DMS53 (cell line): ENCODE data around the gene IFNL3.
"Not testable (repeated sequence)": the region's sequence is repeated elsewhere in the genome, so short reads cannot be mapped to it uniquely, and the experiment has no call there.

Experiments
- DNase-seq: peaks from one replicate; lab custom pipeline; 2025; lab: John Stamatoyannopoulos, UW

The IFNL3 gene

DNA sequence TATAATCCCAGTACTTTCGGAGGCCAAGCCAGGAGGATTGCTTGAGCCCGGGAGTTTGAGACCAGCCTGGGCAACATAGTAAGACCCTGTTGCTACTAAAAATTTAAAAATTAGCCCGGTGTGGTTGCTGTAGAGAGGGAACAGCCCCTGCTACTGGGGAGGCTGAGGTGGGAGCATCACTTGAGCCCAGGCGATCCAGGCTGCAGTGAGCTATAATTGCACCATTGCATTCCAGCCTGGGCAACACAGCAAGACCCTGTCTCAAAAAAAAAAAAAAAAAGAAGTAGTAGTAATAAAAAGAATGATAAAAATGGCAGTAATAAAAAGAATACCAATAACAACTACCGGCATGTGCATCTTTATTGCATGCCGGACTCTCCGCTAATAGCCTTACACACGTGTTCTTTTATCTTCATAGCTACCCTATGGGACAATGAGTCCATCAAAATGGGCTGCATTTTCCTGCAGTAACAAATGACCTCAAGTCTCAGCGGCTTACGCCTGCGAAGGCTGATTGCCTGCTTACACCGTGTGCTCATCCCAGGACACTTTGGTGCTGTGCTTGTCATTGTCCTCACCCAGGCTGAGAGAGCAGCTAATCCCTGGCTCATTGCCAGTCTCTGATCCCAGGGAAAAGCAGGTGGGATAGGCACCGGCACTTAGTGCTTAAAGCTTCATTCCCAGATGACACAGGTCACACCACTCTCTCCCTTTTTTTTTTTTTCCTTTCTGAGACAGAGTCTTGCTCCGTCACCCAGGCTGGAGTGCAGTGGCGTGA, 26.4 kb downstream of the IFNL3 start:
- peak; percentile 38 for DNase-seq

DNA sequence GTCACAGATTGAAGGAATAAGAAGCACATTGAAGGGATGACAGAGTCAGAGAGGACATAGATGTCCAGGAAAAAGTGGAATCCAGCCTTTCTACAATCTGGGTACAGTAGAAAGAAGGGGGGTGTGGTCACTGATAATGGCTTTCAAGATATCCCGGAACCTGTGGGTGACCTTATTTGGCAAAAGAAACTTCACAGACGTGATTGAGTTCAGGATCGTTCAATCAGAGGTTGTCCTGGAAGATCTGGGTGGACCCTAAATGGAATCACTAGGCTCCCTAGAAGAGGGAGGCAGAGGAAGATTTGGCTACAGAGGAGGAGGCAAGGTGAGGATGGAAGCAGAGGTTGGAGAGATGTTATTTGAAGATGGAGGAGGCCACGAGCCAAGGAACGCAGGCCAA, 27.7 kb downstream of the IFNL3 start:
- DNase-seq: no peak

DNA sequence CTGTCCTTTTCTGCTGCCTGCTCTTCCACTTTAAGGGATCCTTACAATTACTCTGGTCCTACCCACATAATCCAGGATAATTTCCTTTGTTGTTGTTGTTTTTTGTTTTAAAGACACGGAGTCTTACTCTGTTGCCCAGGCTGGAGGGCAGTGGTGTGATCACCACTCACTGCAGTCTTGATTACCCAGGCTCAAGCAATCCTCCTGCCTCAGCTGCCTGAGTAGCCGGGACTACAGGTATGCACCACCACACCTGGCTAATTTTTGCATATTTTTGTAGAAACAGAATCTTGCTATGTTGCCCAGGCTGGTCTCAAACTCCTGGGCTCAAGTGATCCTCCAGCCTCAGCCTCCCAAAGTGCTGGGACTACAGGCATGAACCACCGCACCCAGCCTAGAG, 29.5 kb downstream of the IFNL3 start:
- not testable (repeated sequence) for DNase-seq

DNA sequence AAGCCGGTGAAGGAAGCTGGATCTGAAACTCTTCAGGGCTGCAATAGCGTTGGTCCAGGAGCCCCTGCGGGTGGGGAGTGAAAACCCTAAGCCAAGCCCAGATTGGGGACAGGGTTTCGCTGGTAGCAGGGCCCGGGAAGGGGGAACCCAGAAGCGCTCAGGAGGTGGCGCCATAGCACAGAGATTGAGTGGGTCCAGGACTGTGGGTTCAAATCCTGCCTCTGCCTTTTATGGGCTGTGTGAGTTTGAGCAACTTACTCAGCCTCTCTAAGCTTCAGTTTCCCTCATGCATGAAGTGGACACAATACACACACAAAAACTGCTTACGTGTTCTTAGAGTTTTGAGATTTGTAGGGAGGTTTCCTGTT, 32.4 kb downstream of the IFNL3 start:
- DNase-seq: peak; percentile 45

DNA sequence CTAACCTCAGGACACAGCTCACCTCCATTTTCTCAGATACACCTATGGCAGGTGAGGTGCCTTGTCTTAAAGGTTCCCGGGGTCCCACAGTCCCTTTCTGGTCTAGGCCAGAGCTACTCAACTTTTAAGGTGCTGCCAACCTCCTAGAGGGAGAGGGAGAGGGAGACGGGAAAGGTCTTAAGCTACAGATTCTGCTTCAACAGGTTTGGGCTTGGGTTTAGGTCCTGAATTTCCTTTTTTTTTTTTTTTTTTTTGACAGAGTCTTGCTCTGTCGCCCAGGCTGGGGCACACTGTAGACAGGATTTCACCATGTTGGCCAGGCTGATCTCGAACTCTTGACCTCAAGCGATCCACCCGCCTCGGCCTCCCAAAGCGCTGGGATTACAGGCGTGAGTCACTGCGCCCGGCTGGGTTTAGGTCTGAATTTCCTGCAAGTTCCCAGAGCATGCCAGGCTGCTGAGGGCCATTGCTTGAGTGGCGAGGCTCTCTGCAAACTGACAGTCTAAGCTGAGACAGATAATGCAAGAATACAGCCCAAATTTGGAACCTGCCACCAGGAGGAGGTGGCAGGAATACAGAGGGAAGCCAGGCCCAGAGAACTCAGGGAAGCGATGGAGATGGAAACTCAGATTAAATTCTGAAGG, 33.0 kb downstream of the IFNL3 start:
- no peak for DNase-seq

DNA sequence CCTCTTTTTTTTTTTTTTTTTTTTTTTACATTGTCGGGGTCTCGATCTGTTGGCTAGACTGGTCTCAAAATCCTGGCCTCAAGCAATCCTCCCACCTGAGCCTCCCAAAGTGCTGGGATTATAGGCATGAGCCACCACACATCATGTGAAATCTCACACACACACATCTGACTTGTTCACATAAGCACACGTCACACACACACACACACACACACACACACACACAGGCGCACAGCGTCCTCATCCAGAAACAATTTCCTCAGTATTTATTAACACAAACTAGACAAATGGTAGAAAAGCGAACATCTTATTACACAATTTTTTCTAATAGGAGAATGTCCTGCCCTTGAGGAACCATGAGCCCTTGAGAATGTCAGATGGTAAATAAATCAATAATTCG, 35.6 kb downstream of the IFNL3 start:
- no peak for DNase-seq

DNA sequence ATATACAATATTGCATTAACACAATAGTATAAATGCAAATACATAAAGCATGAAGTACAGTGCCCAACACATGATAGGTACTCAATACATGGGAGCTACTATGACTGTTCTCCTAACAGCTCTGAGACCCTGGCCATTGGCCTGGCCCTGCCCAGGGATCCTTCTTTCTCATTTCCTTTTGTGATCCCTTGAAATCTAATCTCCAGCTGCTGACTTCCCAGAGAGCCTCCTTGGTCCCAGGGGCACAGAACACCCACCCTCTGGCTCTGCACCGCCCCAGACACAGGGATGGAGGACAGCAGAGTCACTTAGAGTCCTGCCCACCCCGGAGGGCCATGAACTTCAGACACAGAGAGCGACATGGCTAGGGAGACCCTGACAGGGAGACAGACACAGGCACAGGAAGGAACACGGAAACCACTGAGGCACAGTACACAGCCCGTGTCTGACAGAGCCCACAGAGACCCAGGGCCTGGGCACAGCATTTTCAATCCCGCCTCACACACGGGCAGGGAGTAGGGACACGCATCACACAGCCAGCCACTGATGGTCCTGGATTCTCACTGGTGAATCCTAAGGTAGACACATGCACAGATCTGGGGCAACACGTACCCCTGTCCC, 36.5 kb downstream of the IFNL3 start:
- no peak for DNase-seq

DNA sequence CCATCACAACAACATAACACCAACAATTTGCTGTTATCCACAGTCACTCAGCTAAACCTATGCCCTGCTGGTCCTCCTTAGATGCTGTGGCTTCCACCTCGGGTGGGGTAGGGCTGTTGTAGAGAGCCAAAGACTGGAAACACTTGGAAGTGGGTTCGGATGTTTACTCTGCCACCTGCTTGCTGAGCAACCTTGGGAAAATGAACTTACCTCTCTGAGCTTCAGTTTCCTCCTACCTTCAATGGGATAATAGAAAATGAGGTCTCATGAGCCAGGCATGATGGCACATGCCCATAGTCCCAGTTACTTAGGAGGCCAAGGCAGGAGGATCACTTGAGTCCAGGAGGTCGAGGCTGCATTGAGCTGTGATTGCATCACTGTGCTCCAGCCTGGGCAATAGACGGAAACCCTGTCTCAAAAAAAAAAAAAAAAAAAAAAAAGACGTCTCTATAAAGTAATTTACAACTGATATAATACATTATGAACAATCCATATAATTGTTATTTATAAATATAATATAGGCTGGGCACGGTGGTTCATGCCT, 37.4 kb downstream of the IFNL3 start:
- DNase-seq: no peak

DNA sequence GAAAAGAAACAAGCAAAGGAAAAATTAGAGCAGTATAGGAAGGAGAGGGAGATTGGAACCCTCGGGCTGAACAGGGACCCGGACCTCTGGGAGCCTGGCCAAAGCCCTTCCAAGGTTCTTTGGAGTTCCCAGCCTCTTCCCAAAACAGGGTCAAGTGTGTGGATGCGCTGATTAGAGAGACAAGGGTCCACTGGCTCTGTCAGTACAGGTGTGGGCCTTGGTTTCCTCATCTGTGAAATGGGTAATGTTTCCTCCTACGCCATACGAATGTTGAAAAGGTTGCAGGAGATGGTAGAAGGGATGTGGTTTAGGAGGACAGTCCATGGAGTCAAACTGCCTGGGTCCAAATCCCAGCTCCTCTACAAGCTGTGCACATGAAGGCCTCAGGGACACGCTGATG, 38.7 kb downstream of the IFNL3 start:
- no peak for DNase-seq

DNA sequence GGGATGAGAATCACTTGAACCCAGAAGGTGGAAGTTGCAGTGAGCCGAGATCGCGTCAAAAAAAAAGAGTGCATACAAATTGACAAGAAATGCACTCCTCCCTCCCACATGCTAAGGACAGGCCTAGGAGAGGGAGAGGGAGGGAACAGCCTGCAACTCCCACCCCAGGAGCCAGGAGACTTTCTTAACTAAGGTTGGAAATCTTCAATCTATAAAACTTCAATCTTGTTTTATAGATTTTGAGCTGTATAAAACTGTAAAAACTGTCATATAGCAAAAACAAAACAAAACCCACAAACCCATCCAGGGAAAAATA, 39.4 kb downstream of the IFNL3 start:
- DNase-seq: no peak

DNA sequence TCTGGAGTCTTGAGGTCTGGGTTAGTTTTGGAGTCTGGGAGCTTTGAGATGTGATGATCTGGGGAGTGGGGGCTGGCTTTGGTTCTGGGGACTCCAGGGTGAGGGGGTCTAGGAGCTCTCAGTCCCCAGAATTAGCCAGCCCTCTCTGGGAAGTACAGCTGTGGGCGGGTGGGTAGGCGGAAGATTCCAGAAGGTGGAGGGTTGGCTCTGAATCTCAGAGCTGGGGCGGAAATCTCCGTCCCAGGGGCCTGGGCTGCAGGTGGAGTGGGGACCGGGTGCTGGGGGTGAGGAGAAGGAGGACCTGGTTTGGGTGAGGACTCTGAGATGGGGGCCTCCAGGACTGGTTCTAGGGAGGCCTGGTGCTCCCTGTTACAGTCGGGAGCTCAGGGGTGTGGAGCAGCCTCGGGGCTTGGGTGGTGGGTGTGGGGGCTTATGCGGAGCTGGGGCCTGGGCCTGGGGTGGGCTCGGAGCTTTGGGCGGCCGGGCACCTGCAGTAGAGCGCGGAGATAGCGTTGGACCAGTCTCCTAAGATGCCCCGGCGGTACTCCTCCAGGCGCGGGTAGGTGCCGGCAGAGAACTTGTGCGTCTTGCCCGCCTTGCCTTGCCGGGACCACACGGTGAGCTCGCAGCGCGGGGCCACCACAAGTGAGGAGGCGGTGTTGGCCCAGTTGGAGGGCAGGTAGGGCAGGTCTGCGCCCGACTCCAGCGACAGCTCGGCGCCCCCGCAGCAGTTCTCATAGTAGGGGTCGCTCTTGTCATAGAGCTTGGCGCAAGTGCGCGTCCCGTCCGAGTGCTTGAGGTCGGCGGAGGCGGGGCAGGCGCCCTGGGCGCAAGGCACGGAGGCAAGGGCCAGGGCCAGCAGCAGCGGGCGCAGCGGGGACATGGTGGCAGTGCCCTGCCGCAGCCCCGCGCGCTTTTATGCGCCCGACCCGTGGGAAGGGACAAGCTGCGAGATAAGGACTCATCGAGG, 41.1 kb downstream of the IFNL3 start, which contains the start of gene SYCN:
SYCN (minus strand) TSS at position 892 of the 970 bp plus-strand sequence; CDS start at position 883, 9 bp downstream.
- no peak for DNase-seq

DNA sequence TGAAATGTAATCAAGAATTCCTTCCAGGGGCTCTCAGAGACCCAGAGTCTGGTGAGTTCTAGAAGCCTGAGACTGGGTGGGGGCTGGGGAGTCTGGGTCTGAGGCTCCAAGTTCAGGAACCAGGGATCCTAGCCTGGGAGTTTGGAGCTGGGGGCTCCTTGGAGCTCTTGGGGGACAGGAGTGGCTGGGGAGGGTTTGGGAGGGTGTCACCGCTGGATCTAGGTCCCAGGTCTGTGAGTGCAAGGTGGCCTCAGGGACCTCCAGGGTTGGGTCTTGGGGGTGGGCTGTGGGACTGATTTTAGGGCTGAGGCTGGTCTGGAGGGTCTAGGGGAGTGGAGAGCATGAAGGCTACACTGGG, 41.8 kb downstream of the IFNL3 start:
- no peak for DNase-seq

DNA sequence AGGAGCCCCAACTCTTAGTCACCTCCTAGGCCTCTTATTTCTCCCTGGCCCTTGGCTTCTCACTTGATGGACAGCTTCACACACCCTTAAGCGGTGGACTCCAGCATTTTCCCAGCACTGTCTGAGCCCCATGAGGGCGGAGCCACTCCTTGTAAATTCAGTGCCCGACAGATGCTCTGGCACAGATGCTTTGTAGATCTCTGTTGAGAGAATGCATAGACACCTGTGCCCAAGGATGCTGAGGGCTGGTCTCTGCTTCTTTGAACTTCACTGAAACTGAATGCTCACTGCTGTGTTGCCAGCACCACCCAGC, 44.0 kb downstream of the IFNL3 start:
- no peak for DNase-seq

DNA sequence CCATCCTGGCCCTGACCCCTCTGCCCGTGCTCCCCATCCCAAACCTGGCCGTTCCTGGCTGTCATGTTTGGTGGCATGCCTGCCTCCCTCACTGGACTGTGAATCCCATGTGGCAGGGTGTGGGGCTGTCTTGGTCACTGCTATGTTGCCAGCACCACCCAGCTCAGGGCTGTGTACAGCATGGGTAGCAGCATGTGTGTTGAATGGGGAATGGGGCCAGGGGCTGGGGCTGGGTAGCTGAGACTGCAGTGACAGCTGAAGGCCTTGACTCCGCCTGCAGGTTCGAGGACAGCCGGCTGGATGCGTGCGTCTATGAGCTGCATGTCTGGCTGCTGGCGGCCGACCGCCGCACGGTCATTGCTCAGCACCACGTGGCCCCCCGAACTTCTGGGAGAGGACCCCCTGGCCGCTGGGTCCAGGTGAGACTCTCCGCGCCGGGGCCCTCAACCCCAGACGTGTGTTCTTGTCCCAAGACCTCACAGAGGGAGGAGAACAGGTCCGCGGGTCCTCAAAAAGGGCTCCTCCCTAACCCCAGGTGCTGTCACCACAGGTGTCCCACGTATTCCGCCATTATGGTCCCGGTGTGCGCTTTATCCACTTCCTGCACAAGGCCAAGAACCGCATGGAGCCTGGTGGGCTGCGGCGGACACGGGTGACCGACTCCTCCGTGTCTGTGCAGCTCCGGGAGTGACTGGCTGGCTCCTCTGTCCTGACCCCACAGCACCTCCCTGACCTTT, 44.6 kb downstream of the IFNL3 start:
- DNase-seq: no peak

DNA sequence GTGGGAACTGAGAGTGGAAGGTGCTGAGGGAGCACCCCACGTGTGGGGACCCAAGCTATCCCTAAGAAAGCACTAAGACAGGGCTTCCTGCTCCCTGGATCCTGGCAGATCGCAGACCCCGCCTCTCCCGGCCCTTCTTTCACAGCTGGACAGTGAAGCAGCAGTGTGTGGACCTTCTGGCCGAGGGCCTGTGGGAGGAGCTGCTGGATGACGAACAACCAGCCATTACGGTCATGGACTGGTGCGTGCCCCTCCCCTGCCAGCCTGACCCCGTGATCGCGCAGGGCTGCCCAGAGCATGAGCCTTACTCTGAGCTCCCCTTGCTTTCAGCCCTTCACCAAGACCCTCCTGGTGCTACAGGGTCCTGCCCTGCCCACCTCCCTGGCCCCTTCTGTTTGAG, 45.8 kb downstream of the IFNL3 start:
- peak; percentile 84 for DNase-seq

DNA sequence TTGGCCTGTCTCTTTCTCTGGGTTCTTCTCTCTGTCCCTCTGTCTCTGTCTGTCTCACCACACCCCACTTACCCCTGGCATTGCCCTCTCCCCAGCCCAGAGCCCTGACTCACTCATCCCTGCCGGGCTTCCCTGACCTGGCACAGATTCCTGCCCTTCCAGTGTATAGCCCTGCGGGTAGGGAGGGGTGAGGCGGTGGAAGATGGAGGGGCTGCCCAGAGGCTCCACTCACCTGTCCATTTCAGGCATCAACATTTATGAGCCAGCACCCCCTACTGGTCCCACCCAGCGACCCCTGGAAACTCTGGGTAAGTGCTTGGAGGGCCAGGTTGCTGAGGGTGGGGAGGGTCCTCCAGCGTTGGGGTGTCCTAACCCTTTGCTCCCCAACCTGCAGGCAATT, 47.0 kb downstream of the IFNL3 start:
- DNase-seq: no peak

DNA sequence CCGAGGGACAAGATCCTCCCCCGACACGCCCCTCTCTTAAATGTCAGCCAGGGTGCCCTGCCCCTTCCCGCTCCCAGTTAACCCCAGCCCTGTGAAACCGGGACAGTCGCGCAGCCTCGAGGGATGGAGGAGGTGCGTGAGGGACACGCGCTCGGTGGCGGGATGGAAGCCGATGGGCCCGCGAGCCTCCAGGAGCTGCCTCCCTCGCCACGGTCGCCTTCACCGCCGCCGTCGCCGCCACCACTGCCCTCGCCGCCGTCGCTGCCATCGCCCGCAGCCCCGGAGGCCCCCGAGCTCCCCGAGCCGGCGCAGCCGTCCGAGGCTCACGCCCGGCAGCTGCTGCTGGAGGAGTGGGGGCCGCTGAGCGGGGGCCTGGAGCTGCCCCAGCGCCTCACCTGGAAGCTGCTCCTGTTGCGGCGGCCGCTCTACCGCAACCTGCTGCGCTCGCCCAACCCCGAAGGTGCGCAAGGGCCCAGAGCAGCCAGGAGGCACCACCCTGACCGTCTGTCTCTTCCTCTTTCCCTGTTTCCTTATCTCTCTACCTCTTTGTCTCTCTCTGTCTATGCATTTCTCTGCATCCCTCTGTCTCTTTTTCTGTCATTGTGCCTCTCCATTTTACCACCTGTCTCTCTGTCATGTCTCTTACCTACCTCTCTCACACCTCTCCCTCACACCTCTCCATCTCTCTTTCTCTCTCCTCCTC, 47.8 kb downstream of the IFNL3 start, which contains the start of gene NCCRP1:
NCCRP1 (plus strand) TSS at position 105 of the 703 bp plus-strand sequence; CDS start at position 124, 19 bp downstream.
- DNase-seq: peak; percentile 52

DNA sequence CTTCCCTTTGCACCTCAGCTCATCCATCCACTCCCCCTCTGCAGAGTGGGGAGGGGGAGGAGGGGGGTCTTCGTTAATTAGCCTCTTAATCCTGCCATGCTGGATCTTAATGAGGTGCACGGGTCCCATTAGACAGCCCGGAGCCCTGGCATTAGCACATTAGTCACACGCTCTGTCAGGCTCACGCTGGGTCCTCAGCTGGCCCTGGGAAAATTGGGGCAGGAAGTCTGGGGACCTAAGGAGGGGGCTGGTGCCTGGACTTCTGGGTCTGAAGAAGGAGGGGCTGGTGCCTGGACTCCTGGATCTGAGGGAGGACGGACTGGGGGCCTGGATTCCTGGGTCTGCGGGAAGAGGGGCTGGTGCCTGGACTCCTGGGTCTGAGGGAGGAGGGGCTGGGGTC, 48.5 kb downstream of the IFNL3 start:
- DNase-seq: no peak

DNA sequence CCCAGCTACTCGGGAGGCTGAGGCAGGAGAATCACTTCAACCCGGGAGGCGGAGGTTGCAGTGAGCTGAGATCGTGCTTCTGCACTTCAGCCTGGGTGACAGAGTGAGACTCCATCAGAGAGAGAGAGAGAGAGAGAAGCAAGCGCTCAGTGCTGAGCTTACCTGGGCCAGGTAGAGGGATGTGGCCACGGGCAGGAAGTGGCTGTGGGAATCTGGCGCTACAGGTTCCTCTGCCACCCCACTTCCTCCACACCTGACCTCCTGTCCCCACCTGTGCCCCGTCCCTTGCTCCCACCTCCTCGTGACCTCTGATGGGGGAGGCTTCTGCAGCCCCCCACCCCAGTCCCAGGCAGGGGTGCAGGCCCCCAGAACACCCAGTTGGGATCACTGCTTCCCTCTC, 49.1 kb downstream of the IFNL3 start:
- DNase-seq: peak; percentile 74

DNA sequence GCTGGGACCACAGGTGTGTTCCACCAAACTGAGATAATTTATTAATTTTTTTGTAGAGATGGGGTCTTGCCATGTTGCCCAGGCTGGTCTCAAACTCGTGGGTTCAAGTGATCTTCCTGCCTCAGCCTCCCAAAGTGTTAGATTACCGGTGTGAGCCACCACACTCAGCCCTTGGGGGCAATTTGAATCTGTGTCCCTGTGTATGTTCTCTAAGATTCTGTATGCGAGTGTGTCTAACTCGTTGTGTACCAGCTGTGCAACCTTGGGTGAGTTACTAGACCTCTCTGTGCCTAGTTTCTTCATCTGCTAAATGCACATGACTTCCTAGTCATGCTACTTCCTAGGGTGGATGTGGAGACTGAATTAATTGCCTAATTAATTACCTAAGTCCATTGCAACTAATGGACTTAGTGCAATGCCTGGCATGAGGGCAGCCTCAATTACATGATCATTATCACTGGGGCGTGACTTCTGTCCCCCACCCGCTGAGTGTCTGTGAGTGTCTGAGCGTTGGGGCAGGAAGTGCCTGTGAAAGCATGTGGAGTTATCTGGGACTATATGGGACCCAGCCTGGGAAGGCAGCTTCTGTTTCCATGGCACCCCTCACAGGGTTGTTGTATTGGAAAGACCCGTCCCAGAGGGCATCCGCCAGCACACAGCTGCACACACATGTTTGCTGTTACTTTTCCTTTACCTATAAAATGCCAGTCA, 49.8 kb downstream of the IFNL3 start:
- DNase-seq: peak; percentile 72
